DOHH2 (cell line): Measurements from ENCODE around the gene ALOXE3.

Experiments
- H3F3A ChIP-seq: fragments of 200-600 bp; sonication (generic), shearing (Covaris generic); 2 replicates; pipeline ENCODE4 v1.6.0; 2016; ENCODE audit warnings: antibody characterized with exemption, mild to moderate bottlenecking; ENCODE audit not compliant: control insufficient read depth, insufficient read depth
- H3K27ac ChIP-seq: fragments of 200-600 bp; sonication (generic); 2 replicates; pipeline ENCODE4 v1.5.1; 2014; ENCODE audit warnings: low read depth, mild to moderate bottlenecking, low read length, moderate library complexity
- H3K27me3 ChIP-seq: fragments of 200-600 bp; sonication (generic); 2 replicates; pipeline ENCODE4 v1.6.1; 2014; ENCODE audit warnings: mild to moderate bottlenecking, low read length, mixed read lengths; ENCODE audit not compliant: control insufficient read depth
- H3K36me3 ChIP-seq: fragments of 200-600 bp; sonication (generic); 2 replicates; pipeline ENCODE4 v1.6.1; 2014; ENCODE audit warnings: mild to moderate bottlenecking, low read length, moderate library complexity, mixed read lengths; ENCODE audit not compliant: control insufficient read depth
- H3K4me1 ChIP-seq: fragments of 200-600 bp; sonication (generic); 2 replicates; pipeline ENCODE4 v1.6.1; 2014; ENCODE audit warnings: mild to moderate bottlenecking, low read length, mixed read lengths; ENCODE audit not compliant: control insufficient read depth
- H3K4me2 ChIP-seq: fragments of 200-600 bp; sonication (generic); 2 replicates; pipeline ENCODE4 v1.6.0; 2014; ENCODE audit warnings: mild to moderate bottlenecking, low read length, moderate library complexity
- H3K4me3 ChIP-seq: fragments of 200-600 bp; sonication (generic); 2 replicates; pipeline ENCODE4 v1.5.1; 2014; ENCODE audit warnings: mild to moderate bottlenecking, low read length, mixed read lengths
- H3K79me2 ChIP-seq: fragments of 200-600 bp; sonication (generic); 2 replicates; pipeline ENCODE4 v1.6.1; 2014; ENCODE audit warnings: mild to moderate bottlenecking, low read length, mixed read lengths; ENCODE audit not compliant: control insufficient read depth
- H3K9me2 ChIP-seq: fragments of 200-600 bp; sonication (generic); replicated peaks from 2 replicates; pipeline ENCODE4 v1.6.1; 2014; ENCODE audit warnings: mild to moderate bottlenecking, low read length, mixed read lengths; ENCODE audit not compliant: control insufficient read depth
- H3K9me3 ChIP-seq: fragments of 200-600 bp; sonication (generic); 2 replicates; pipeline ENCODE4 v1.6.1; 2014; ENCODE audit warnings: antibody characterized with exemption, low read length, mixed read lengths; ENCODE audit not compliant: control insufficient read depth, insufficient read depth
- H4K20me1 ChIP-seq: fragments of 200-600 bp; sonication (generic); 2 replicates; pipeline ENCODE4 v1.6.0; 2014; ENCODE audit warnings: low read depth, mild to moderate bottlenecking, antibody characterized with exemption, low read length, moderate library complexity; ENCODE audit not compliant: control insufficient read depth, insufficient read depth
- CTCF ChIP-seq: fragments of 200-600 bp; sonication (generic); IDR thresholded peaks from one replicate; pipeline ENCODE4 v1.5.1; 2014; ENCODE audit warnings: antibody characterized with exemption, mild to moderate bottlenecking, low read depth, low read length; ENCODE audit not compliant: poor library complexity, severe bottlenecking
- EZH2phosphoT487 ChIP-seq: fragments of 200-600 bp; sonication (generic); IDR thresholded peaks from 2 replicates; pipeline ENCODE4 v1.6.1; 2017; ENCODE audit warnings: borderline replicate concordance, mild to moderate bottlenecking, antibody characterized with exemption, low read length, moderate library complexity, mixed read lengths

The ALOXE3 gene

DNA sequence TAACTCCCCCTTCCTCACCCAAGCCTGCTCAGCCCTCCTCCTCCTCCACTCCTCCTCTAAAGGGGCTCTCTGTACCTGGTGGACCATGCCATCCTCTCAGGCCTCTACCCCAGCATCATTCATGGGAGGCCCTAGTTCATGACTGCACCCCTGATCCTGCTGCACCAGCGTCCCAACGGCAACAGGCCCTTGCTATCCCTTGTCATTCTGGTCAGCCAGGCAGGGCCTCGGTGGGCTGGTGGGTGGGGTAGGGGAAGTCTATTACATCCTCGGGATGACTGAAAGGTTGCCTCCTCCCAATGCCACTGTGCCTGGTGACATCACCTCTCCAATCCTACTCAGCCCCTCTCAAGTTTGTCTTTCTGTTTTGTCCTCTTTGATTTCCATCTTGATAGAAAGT lies 50.5 kb downstream of the ALOXE3 start:
- H3K27ac ChIP-seq, result no peak overlapping the region
- no peaks in the 10 kb centered on the region for H3K9me3 ChIP-seq
- no peaks in the 10 kb centered on the region for H3F3A ChIP-seq
- no peaks in the 10 kb centered on the region for H3K36me3 ChIP-seq
- no peak overlapping the region for H3K4me2 ChIP-seq
- H4K20me1 ChIP-seq, result no peaks in the 10 kb centered on the region
- H3K27me3 ChIP-seq, result peaks cover 39% of the 10 kb centered on the region
- no peak overlapping the region for H3K4me3 ChIP-seq
- H3K79me2 ChIP-seq, result no peaks in the 10 kb centered on the region
- H3K4me1 ChIP-seq, result no peaks in the 10 kb centered on the region
- H3K9me2 ChIP-seq, result no peaks in the 10 kb centered on the region
- TF ChIP-seq CTCF (no peak), EZH2phosphoT487 (no peak)

DNA sequence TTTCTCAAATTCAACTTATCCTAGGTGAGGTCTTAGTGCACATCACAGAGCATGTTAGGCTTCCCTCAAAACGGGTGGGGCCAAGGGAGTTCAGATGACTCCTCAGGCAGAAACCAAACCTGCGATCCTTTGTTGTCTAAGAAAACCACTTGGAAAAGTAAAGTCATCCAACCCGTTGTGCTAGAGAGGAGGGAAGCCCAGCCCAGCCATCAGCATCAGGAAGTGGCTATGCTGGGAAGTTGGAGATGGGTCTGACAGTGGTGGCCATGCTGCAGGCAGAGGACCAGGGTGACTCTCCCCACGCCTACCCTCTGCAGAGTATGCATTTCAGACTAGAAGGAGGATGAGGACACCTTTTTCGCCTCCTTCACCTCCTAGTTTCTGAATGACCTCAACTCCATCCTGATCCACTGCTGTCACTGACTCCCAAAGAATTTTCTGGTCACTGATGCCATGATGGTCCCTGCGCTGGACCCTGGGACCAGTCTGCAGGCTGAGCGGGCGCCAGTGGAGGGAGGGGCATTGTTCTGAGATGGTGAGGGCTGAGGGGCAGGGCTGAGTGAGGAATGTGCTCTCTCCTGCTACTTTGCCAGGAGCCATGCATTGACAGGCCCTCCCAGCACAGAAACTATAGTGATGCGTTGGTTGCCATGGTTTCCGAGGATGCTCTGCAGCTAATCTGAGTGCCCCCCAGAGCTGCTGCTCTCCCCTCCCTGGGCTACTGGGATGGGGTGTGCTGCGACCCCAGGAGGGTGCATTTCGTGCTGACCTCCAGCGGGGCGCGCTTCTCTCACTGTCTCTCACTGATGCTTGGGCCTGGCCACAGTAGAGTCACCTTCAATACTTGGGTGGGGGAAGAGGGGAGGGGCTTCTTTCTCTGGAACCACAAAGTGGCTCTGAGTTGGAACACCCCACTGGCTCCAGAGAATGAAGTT lies 51.2 kb downstream of the ALOXE3 start:
- TF ChIP-seq CTCF (peak; percentile 14), EZH2phosphoT487 (no peak)
- no peaks in the 10 kb centered on the region for H3K36me3 ChIP-seq
- no peaks in the 10 kb centered on the region for H3K9me3 ChIP-seq
- H3K79me2 ChIP-seq, result no peaks in the 10 kb centered on the region
- no peaks in the 10 kb centered on the region for H3K4me1 ChIP-seq
- H3K4me3 ChIP-seq, result no peak overlapping the region
- no peak overlapping the region for H3K27ac ChIP-seq
- peaks cover 39% of the 10 kb centered on the region for H3K27me3 ChIP-seq
- no peaks in the 10 kb centered on the region for H3F3A ChIP-seq
- H4K20me1 ChIP-seq, result no peaks in the 10 kb centered on the region
- H3K4me2 ChIP-seq, result no peak overlapping the region
- H3K9me2 ChIP-seq, result no peaks in the 10 kb centered on the region

DNA sequence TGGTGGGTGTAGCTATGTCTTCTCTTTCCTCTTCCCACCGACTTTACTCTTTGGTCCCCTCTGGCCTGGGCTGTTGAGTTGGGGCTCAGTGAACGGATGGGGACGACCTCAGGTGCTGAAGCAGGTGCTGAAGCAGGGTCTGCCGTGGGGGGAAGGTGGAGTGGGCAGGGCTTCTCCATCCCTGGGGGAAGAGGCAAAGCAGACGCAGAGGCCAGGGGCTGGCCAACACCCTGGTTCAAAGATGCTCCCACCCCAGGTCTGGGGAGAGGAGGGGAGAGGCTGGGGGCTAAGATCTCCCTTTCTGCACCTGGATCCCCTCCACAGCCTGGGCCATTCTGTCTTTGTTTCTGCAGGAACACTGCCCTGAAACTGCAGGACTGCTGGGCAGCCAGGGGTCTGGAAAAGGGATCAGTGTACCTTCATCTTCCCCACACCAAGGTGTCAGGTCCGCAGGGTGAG lies 53.7 kb downstream of the ALOXE3 start:
- no peaks in the 10 kb centered on the region for H3K36me3 ChIP-seq
- H3K9me2 ChIP-seq, result no peaks in the 10 kb centered on the region
- no peak overlapping the region for H3K27ac ChIP-seq
- peaks cover 8% of the 10 kb centered on the region for H3K4me1 ChIP-seq
- H3K79me2 ChIP-seq, result no peaks in the 10 kb centered on the region
- no peaks in the 10 kb centered on the region for H4K20me1 ChIP-seq
- peaks cover 58% of the 10 kb centered on the region for H3K27me3 ChIP-seq
- TF ChIP-seq CTCF (no peak), EZH2phosphoT487 (no peak)
- no peaks in the 10 kb centered on the region for H3F3A ChIP-seq
- no peak overlapping the region for H3K4me2 ChIP-seq
- no peak overlapping the region for H3K4me3 ChIP-seq
- H3K9me3 ChIP-seq, result no peaks in the 10 kb centered on the region
